Caco-2 (cell line): Measurements from ENCODE around the gene PLD2. TPM values are rescaled to one million over a fixed set of nuclear protein-coding genes. Genes with fewer than 3 reads are reported as not detected.

Experiments
- BruUV-seq: library from RNA; stranded (reverse); fragments of 400-500 nt; replicated peaks from 2 replicates; lab custom pipeline; 2021; lab: Mats Ljungman, UMichigan
- CTCF ChIA-PET: fragments of 300-600 bp; sonication (Branson Sonifier 250); formaldehyde crosslinking; loops from one replicate; lab custom pipeline; 2022; ENCODE audit warnings: antibody characterized with exemption; lab: Charles Lee
- POLR2A ChIA-PET: fragments of 300-600 bp; sonication (Branson Sonifier 250); formaldehyde crosslinking; loops from one replicate; lab custom pipeline; 2022; ENCODE audit warnings: antibody characterized with exemption; lab: Charles Lee
- DNase-seq, 2 experiments: peaks; one replicate each; pipeline versions ENCODE4 v3.0.0 to v3.0.0-alpha.2; 2020 to 2022
- H3K27me3 ChIP-seq: replicated peaks from 2 replicates; pipeline ENCODE4 v1.6.0; 2011; ENCODE audit warnings: low read length; ENCODE audit not compliant: control insufficient read depth, insufficient read depth
- H3K36me3 ChIP-seq: 2 replicates; pipeline ENCODE4 v1.5.1; 2011; ENCODE audit warnings: low read length; ENCODE audit not compliant: control insufficient read depth, insufficient read depth
- H3K4me1 ChIP-seq: fragments of 250-450 bp; sonication (Bioruptor Pico); 2 replicates; pipeline ENCODE4 v1.5.1; 2020; ENCODE audit warnings: mild to moderate bottlenecking
- H3K4me3 ChIP-seq: 2 replicates; pipeline ENCODE4 v1.5.1; 2011; ENCODE audit warnings: low read depth, mild to moderate bottlenecking, control low read depth, low read length
- H3K9me3 ChIP-seq: fragments of 250-450 bp; sonication (Bioruptor Pico); 2 replicates; pipeline ENCODE4 v1.5.1; 2020; ENCODE audit warnings: mild to moderate bottlenecking, moderate library complexity
- H3K27ac Mint-ChIP-seq: one replicate; pipeline ENCODE4 v1.8.0; 2022; ENCODE audit warnings: mixed read lengths; ENCODE audit not compliant: unreplicated experiment
- H3K27me3 Mint-ChIP-seq: one replicate; pipeline ENCODE4 v1.8.0; 2022; ENCODE audit warnings: mixed read lengths; ENCODE audit not compliant: insufficient read depth, unreplicated experiment
- H3K36me3 Mint-ChIP-seq: one replicate; pipeline ENCODE4 v1.8.0; 2022; ENCODE audit warnings: mild to moderate bottlenecking, mixed read lengths; ENCODE audit not compliant: insufficient read depth, unreplicated experiment
- H3K4me1 Mint-ChIP-seq: one replicate; pipeline ENCODE4 v1.8.0; 2022; ENCODE audit warnings: low read depth, mixed read lengths; ENCODE audit not compliant: unreplicated experiment
- H3K4me3 Mint-ChIP-seq: one replicate; pipeline ENCODE4 v1.8.0; 2022; ENCODE audit warnings: mild to moderate bottlenecking, moderate library complexity, mixed read lengths; ENCODE audit not compliant: unreplicated experiment
- H3K9me3 Mint-ChIP-seq: one replicate; pipeline ENCODE4 v1.8.0; 2022; ENCODE audit warnings: mixed read lengths; ENCODE audit not compliant: unreplicated experiment
- intact Hi-C: fragments of 100-400 bp; cut with micrococcal nuclease; formaldehyde crosslinking; loops from one replicate; pipeline ENCODE4 v1.10.0; 2022; ENCODE audit not compliant: unreplicated experiment
- total RNA-seq: library from RNA; stranded (reverse); gene quantifications from 2 replicates; pipeline ENCODE4 v1.2.3, GENCODE V29; 2022
- TF ChIP-seq, protein P1 (sequence below), 2 experiments: fragments of 200-600 bp in 1 of 2; IDR thresholded peaks; 1 replicate in 1 of 2; 2 replicates in 1 of 2; pipeline versions ENCODE4 v1.5.1 to v1.8.0; 2011 to 2022; ENCODE audit warnings: antibody characterized with exemption in 1 of 2, control low read depth in 1 of 2, inconsistent platforms in 1 of 2, low read depth in 1 of 2, low read length in 1 of 2, mild to moderate bottlenecking in 1 of 2, moderate library complexity in 1 of 2; ENCODE audit not compliant: insufficient read depth in 1 of 2, severe bottlenecking in 1 of 2, unreplicated experiment in 1 of 2

The PLD2 gene
- total RNA-seq, 1 experiment from 2014 or later = 47.2 TPM

DNA sequence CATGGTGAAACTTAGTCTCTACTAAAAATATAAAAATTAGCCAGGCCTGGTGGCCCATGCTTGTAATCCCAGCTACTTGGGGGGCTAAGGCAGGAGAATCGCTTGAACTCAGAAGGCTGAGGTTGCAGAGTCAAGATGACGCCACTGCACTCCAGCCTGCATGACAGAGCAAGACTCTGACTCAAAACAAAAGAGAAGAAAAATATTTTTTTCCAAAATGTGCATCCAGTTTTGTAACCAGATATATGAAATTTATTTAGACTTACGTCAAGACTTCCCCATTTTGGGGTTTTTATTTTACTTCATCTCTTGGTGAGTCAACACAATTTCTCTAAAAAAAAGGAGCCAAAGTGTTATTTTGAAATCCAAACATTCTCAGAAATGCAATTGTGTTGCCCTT lies 40.8 kb upstream of the PLD2 start:
- TF ChIP-seq, protein P1, sequence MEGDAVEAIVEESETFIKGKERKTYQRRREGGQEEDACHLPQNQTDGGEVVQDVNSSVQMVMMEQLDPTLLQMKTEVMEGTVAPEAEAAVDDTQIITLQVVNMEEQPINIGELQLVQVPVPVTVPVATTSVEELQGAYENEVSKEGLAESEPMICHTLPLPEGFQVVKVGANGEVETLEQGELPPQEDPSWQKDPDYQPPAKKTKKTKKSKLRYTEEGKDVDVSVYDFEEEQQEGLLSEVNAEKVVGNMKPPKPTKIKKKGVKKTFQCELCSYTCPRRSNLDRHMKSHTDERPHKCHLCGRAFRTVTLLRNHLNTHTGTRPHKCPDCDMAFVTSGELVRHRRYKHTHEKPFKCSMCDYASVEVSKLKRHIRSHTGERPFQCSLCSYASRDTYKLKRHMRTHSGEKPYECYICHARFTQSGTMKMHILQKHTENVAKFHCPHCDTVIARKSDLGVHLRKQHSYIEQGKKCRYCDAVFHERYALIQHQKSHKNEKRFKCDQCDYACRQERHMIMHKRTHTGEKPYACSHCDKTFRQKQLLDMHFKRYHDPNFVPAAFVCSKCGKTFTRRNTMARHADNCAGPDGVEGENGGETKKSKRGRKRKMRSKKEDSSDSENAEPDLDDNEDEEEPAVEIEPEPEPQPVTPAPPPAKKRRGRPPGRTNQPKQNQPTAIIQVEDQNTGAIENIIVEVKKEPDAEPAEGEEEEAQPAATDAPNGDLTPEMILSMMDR (IDR thresholded peaks at IDR 0.05; ENCODE audit: insufficient read depth in 1 of 2, low read depth in 1 of 2, low read length in 1 of 2, severe bottlenecking in 1 of 2, unreplicated experiment in 1 of 2) = no peak
- ChIA-PET CTCF (no interaction called here), POLR2A (no interaction called here)
- Histone ChIP-seq H3K9me3 (no peaks in the 10 kb centered on the region), H3K4me3 (no peak overlapping the region), H3K4me1 (peaks cover 2% of the 10 kb centered on the region), H3K36me3 (no peaks in the 10 kb centered on the region), H3K27me3 (no peaks in the 10 kb centered on the region)
- no peak for DNase-seq
- Mint-ChIP-seq H3K36me3 (no peaks in the 10 kb centered on the region), H3K27me3 (no peaks in the 10 kb centered on the region), H3K4me3 (no peak overlapping the region), H3K27ac (no peak overlapping the region), H3K9me3 (no peaks in the 10 kb centered on the region), H3K4me1 (no peaks in the 10 kb centered on the region)
- intact Hi-C loops = no loop called here
- BruUV-seq = no TSS peak

DNA sequence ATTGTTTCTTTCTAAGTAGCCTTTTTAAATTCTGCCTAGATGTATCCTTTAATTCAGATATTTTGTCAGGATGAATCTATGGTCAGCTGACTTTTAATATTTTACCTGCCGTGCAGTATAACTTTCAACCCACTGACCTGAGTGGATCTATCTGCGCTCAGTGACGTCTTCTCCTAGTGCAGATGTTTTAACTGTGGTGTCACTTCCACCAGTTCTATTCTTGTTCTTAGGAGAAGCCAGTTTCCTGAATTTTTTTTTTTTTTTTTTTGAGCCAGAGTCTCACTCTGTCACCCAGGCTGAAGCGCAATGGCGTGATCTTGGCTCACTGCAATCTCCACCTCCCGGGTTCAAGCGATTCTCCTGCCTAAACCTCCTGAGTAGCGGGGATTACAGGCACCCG lies 40.2 kb upstream of the PLD2 start:
- no peak for DNase-seq
- Histone ChIP-seq H3K4me3 (no peak overlapping the region), H3K27me3 (no peaks in the 10 kb centered on the region), H3K36me3 (no peaks in the 10 kb centered on the region), H3K9me3 (no peaks in the 10 kb centered on the region), H3K4me1 (peaks cover 6% of the 10 kb centered on the region)
- POLR2A ChIA-PET = no interaction called here
- TF ChIP-seq, protein P1 (IDR thresholded peaks at IDR 0.05; ENCODE audit: insufficient read depth in 1 of 2, low read depth in 1 of 2, low read length in 1 of 2, severe bottlenecking in 1 of 2, unreplicated experiment in 1 of 2) = no peak
- Mint-ChIP-seq H3K4me3 (no peak overlapping the region), H3K4me1 (peaks cover 3% of the 10 kb centered on the region), H3K9me3 (no peaks in the 10 kb centered on the region), H3K27me3 (no peaks in the 10 kb centered on the region), H3K36me3 (no peaks in the 10 kb centered on the region), H3K27ac (no peak overlapping the region)
- intact Hi-C loops = no loop called here
- CTCF ChIA-PET = no interaction called here
- no TSS peak for BruUV-seq

DNA sequence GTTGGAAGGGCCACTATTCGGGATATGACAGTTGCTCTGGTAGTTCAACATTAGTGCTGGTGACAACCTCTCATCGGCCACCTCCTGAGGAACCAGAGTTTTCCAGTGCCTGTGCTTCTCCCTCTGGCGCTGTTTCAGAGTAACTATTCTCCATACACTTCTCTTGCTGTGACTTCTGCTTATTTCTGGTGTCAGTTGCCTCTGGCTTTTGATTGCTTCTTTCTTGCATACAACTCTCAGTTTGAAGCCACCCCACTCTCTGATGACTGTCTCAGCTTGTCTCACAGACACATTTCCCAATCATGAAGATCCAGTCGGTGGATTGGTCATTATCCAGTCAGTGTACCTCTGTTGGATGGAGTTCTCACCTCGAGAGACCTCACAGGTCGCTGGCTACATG lies 38.7 kb upstream of the PLD2 start:
- no TSS peak for BruUV-seq
- Histone ChIP-seq H3K4me1 (peaks cover 11% of the 10 kb centered on the region), H3K9me3 (no peaks in the 10 kb centered on the region), H3K4me3 (no peak overlapping the region), H3K27me3 (no peaks in the 10 kb centered on the region), H3K36me3 (no peaks in the 10 kb centered on the region)
- no peak for DNase-seq
- no peaks in the 10 kb centered on the region for H3K27me3 Mint-ChIP-seq
- POLR2A ChIA-PET = no interaction called here
- TF ChIP-seq, protein P1 (IDR thresholded peaks at IDR 0.05; ENCODE audit: insufficient read depth in 1 of 2, low read depth in 1 of 2, low read length in 1 of 2, severe bottlenecking in 1 of 2, unreplicated experiment in 1 of 2) = no peak
- no peak overlapping the region for H3K27ac Mint-ChIP-seq
- H3K4me1 Mint-ChIP-seq = peaks cover 10% of the 10 kb centered on the region
- intact Hi-C loops = no loop called here
- H3K9me3 Mint-ChIP-seq = no peaks in the 10 kb centered on the region
- no peak overlapping the region for H3K4me3 Mint-ChIP-seq
- CTCF ChIA-PET = no interaction called here
- H3K36me3 Mint-ChIP-seq = no peaks in the 10 kb centered on the region
